Posterior vena cava (tissue), 2 donors: Measurements from ENCODE around the gene ZNF292. TPM values are rescaled to one million over a fixed set of nuclear protein-coding genes. Genes with fewer than 3 reads are reported as not detected.
"Not testable (repeated sequence)": the region's sequence is repeated elsewhere in the genome, so short reads cannot be mapped to it uniquely, and the experiment has no call there.

Source experiments
- DNase-seq: peaks from one replicate; pipeline ENCODE4 v3.0.0-alpha.2; 2020; ENCODE audit warnings: low spot score
- intact Hi-C, 2 donors: fragments of 100-400 bp; cut with DNase I; formaldehyde crosslinking; loops; one replicate each; pipeline versions ENCODE4 v1.14.1 to v1.14.2; 2022 to 2023
- long read RNA-seq, 2 donors: library from polyadenylated mRNA; unstranded; transcript quantifications; one replicate each; pipeline ENCODE4 v2.0.0, GENCODE V29; 2020 to 2021
- total RNA-seq, 2 donors: library from RNA; stranded (reverse); fragmentation: NEBNext Ultra II Directional; extraction: Animal tissue kit (Norgen Biotek cat#: 25700); gene quantifications; one replicate each; pipeline ENCODE4 v1.2.1, GENCODE V29; 2021
- donor health status: DM: yes; HTN: yes; CAD: no.
- donor health status: DM: yes; HTN: yes; CAD: no.

The ZNF292 gene
- total RNA-seq, result 10 to 100 TPM; 46.5 to 61.2 TPM
- long read RNA-seq, donor 1, full-length matches to known transcripts, result 1 of 15 reads
- long read RNA-seq, donor 1, partial matches to known transcripts, result 2 of 15 reads
- long read RNA-seq, donor 1, other reads (novel, unspliced or antisense), result 12 of 15 reads
- long read RNA-seq, donor 2, full-length matches to known transcripts, result 7 of 13 reads
- long read RNA-seq, donor 2, partial matches to known transcripts, result 2 of 13 reads
- long read RNA-seq, donor 2, other reads (novel, unspliced or antisense), result 4 of 13 reads

- intact Hi-C loops, result loop anchor here in 1 of 2 donors (10.0 kb wide), 1 partner anchor 80 kb away; no protein-coding TSS in a partner anchor
- peak; percentile 99 for DNase-seq
These were observed at the start of gene ZNF292 for GRCh38 chr6:87154993-87155841. TSS of gene ZNF292 (plus strand) at chr6:87155565. CDS start at chr6:87155592, 27 bp downstream.

GRCh38 chr6:87105823-87106222 is 49.5 kb upstream of the ZNF292 start:
- intact Hi-C loops, result no loop called here
- DNase-seq, result no peak

GRCh38 chr6:87110636-87111035 is 44.7 kb upstream of the ZNF292 start:
- intact Hi-C loops, result no loop called here
- no peak for DNase-seq

- no peak for DNase-seq
- intact Hi-C loops, result no loop called here
These were observed 39.8 kb upstream of the ZNF292 start for GRCh38 chr6:87115402-87116135.

GRCh38 chr6:87116922-87117321 is 38.4 kb upstream of the ZNF292 start:
- intact Hi-C loops, result no loop called here
- no peak for DNase-seq

GRCh38 chr6:87118054-87118453 is 37.3 kb upstream of the ZNF292 start:
- intact Hi-C loops, result no loop called here
- no peak for DNase-seq

- no peak for DNase-seq
- intact Hi-C loops, result no loop called here
These were observed 32.9 kb upstream of the ZNF292 start for GRCh38 chr6:87122477-87122876.

GRCh38 chr6:87124074-87124473 is 31.3 kb upstream of the ZNF292 start:
- intact Hi-C loops, result no loop called here

GRCh38 chr6:87126501-87126900 is 28.9 kb upstream of the ZNF292 start:
- DNase-seq, result no peak
- intact Hi-C loops, result no loop called here

More at GRCh38 chr6:87124074-87124473, 31.3 kb upstream of the ZNF292 start:
- DNase-seq, result no peak

- no peak for DNase-seq
- intact Hi-C loops, result no loop called here
These were observed 27.6 kb upstream of the ZNF292 start for GRCh38 chr6:87127737-87128136.

GRCh38 chr6:87136963-87137362 is 18.4 kb upstream of the ZNF292 start:
- no peak for DNase-seq
- intact Hi-C loops, result no loop called here

- intact Hi-C loops, result no loop called here
- DNase-seq, result no peak
These were observed 16.1 kb upstream of the ZNF292 start for GRCh38 chr6:87139236-87139635.

- intact Hi-C loops, DNase-seq: not testable (repeated sequence)
These were observed 15.4 kb upstream of the ZNF292 start for GRCh38 chr6:87139927-87140326.

GRCh38 chr6:87146363-87146762 is 9.0 kb upstream of the ZNF292 start:
- DNase-seq, result no peak
- intact Hi-C loops, result no loop called here

GRCh38 chr6:87150406-87150805 is 5.0 kb upstream of the ZNF292 start:
- intact Hi-C loops, result loop anchor here in 1 of 2 donors (10.0 kb wide), 1 partner anchor 84 kb away; no protein-coding TSS in a partner anchor
- DNase-seq, result no peak

- intact Hi-C loops, result loop anchor here in 1 of 2 donors (10.0 kb wide), 1 partner anchor 83 kb away; no protein-coding TSS in a partner anchor
- no peak for DNase-seq
These were observed 3.9 kb upstream of the ZNF292 start for GRCh38 chr6:87151471-87151780.

- intact Hi-C loops, result loop anchor here in 1 of 2 donors (10.0 kb wide), 1 partner anchor 83 kb away; no protein-coding TSS in a partner anchor
- DNase-seq, result peak; percentile 88
These were observed 3.4 kb upstream of the ZNF292 start for GRCh38 chr6:87151781-87152525.

GRCh38 chr6:87152526-87152955 is 2.8 kb upstream of the ZNF292 start:
- intact Hi-C loops, result loop anchor here in 1 of 2 donors (10.0 kb wide), 1 partner anchor 82 kb away; no protein-coding TSS in a partner anchor
- DNase-seq, result no peak

- no peak for DNase-seq
- intact Hi-C loops, result loop anchor here in 1 of 2 donors (10.0 kb wide), 1 partner anchor 80 kb away; no protein-coding TSS in a partner anchor
These were observed 748 bp upstream of the ZNF292 start for GRCh38 chr6:87154641-87154992.
